Measurements from ENCODE around the gene SULT4A1. TPM values are rescaled to one million over a fixed set of nuclear protein-coding genes. Genes with fewer than 3 reads are reported as not detected.

Gene SULT4A1
- total and polyA plus RNA-seq, 2 of the 4 experiments (the other 2 are of a cell fraction), result 1.1 to 5.2 TPM

- H3K36me3 ChIP-seq (ENCODE audit: control insufficient read depth, insufficient read depth, low read length), result no peaks in the 10 kb centered on the region
- H2BK5ac ChIP-seq (ENCODE audit: low read depth, low read length, poor library complexity, severe bottlenecking), result no peak overlapping the region
- no peak overlapping the region for H3K18ac ChIP-seq (ENCODE audit: low read depth, low read length)
- H4K5ac ChIP-seq (ENCODE audit: low read depth, low read length), result no peak overlapping the region
- no peak overlapping the region for H3K9ac ChIP-seq (ENCODE audit: low read depth, low read length)
- H4K8ac ChIP-seq (ENCODE audit: low read depth in 2 of 2, low read length in 2 of 2), result no peak overlapping the region
- POLR2A ChIA-PET (ENCODE audit: unreplicated experiment), result no interaction called here
- dilution Hi-C loops (cut with HindIII; ENCODE audit: low sequenced_read_pairs, unreplicated experiment), result no loop called here
- no peak overlapping the region for H3K27ac ChIP-seq (ENCODE audit: insufficient read depth, low read length)
- no peak overlapping the region for H3K56ac ChIP-seq (ENCODE audit: extremely low read depth, insufficient read depth, low read length)
- H3K23ac ChIP-seq (ENCODE audit: low read depth, low read length), result no peak overlapping the region
- H2BK120ac ChIP-seq (ENCODE audit: low read depth, low read length), result no peak overlapping the region
- CTCF ChIA-PET, result interaction anchor here (0.6 to 0.9 kb wide), 2 partner anchors 9 to 52 kb away, joined by 4 read pairs; no protein-coding TSS in a partner anchor
- no peak overlapping the region for H2BK15ac ChIP-seq (ENCODE audit: low read depth, low read length)
- ATAC-seq (ENCODE audit: low read depth) (peak; percentile 99), DNase-seq (peak; percentile 73)
- intact Hi-C loops (cut with micrococcal nuclease), result no loop called here
- H3K79me1 ChIP-seq (ENCODE audit: low read depth in 1 of 2, low read length in 2 of 2), result no peaks in the 10 kb centered on the region
- H2BK20ac ChIP-seq (ENCODE audit: low read depth, low read length), result no peak overlapping the region
- TF ChIP-seq CHD1 (IDR thresholded peaks at IDR 0.05; ENCODE audit: low read depth, low read length) (no peak), CEBPB (IDR thresholded peaks at IDR 0.05; ENCODE audit: low read depth, low read length) (no peak), MXI1 (IDR thresholded peaks at IDR 0.05; ENCODE audit: borderline replicate concordance, low read depth, low read length) (no peak), SMC3 (IDR thresholded peaks at IDR 0.05; ENCODE audit: low read depth, low read length) (no peak), RCOR1 (IDR thresholded peaks at IDR 0.05; ENCODE audit: insufficient replicate concordance, low read length) (peak; percentile 50), RFX5 (IDR thresholded peaks at IDR 0.05; ENCODE audit: low read depth, low read length) (no peak), POLR2A (IDR thresholded peaks at IDR 0.05; ENCODE audit: low read depth, low read length) (no peak), NFE2L2 (IDR thresholded peaks at IDR 0.05; ENCODE audit: low read depth, low read length) (no peak), FOS (IDR thresholded peaks at IDR 0.05; ENCODE audit: low read depth, low read length) (no peak), MAFK (IDR thresholded peaks at IDR 0.05; ENCODE audit: low read depth, low read length) (peak; percentile 69), CTCF (conservative IDR thresholded peaks at IDR 0.05; ENCODE audit: low read depth, low read length) (no peak), MAZ (IDR thresholded peaks at IDR 0.05; ENCODE audit: borderline replicate concordance, low read depth, low read length) (no peak)
- TF ChIP-seq, protein P1, sequence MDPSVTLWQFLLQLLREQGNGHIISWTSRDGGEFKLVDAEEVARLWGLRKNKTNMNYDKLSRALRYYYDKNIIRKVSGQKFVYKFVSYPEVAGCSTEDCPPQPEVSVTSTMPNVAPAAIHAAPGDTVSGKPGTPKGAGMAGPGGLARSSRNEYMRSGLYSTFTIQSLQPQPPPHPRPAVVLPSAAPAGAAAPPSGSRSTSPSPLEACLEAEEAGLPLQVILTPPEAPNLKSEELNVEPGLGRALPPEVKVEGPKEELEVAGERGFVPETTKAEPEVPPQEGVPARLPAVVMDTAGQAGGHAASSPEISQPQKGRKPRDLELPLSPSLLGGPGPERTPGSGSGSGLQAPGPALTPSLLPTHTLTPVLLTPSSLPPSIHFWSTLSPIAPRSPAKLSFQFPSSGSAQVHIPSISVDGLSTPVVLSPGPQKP (IDR thresholded peaks at IDR 0.05; ENCODE audit: borderline replicate concordance, low read depth, low read length), result no peak
- TF ChIP-seq, protein P2, sequence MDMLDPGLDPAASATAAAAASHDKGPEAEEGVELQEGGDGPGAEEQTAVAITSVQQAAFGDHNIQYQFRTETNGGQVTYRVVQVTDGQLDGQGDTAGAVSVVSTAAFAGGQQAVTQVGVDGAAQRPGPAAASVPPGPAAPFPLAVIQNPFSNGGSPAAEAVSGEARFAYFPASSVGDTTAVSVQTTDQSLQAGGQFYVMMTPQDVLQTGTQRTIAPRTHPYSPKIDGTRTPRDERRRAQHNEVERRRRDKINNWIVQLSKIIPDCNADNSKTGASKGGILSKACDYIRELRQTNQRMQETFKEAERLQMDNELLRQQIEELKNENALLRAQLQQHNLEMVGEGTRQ (IDR thresholded peaks at IDR 0.05; ENCODE audit: low read depth, low read length), result no peak
- H3K4me3 ChIP-seq (ENCODE audit: insufficient read depth, low read depth, low read length), result no peak overlapping the region
- no peak overlapping the region for H4K91ac ChIP-seq (ENCODE audit: insufficient read depth, low read depth, low read length)
- H3K4me1 ChIP-seq (ENCODE audit: control insufficient read depth, insufficient read depth, low read length), result no peaks in the 10 kb centered on the region
- no peak overlapping the region for H3K4ac ChIP-seq (ENCODE audit: low read depth, low read length)
- H3K27me3 ChIP-seq (ENCODE audit: control insufficient read depth, insufficient read depth, low read length), result peaks cover 3% of the 10 kb centered on the region
- no peak overlapping the region for H3K4me2 ChIP-seq (ENCODE audit: low read depth, low read length)
- no peak overlapping the region for H2AK5ac ChIP-seq (ENCODE audit: low read depth, low read length)
- WGBS, 2 experiments (ENCODE audit: extremely low coverage in 2 of 2, insufficient read length in 1 of 2), result no CpG with 5 or more reads among the region's 11 CpGs
- H3K14ac ChIP-seq (replicated peaks; ENCODE audit: low read depth, low read length), result no peak overlapping the region
- in situ Hi-C loops (cut with MboI; ENCODE audit: low sequenced_read_pairs), result no loop called here
- no peaks in the 10 kb centered on the region for H4K20me1 ChIP-seq (ENCODE audit: insufficient read depth, low read length)
- H3K9me1 ChIP-seq (ENCODE audit: insufficient read depth, low read length), result no peaks in the 10 kb centered on the region
- H2AFZ ChIP-seq (replicated peaks; ENCODE audit: low read length, poor library complexity), result no peak overlapping the region
- H3K9me3 ChIP-seq (ENCODE audit: control insufficient read depth, insufficient read depth, low read length), result no peaks in the 10 kb centered on the region
- no TSS peak for BruUV-seq (replicated peaks)
- no peak overlapping the region for H2AK9ac ChIP-seq (replicated peaks; ENCODE audit: low read depth, low read length, poor library complexity)
Observed at GRCh38 chr22:43867839-43868635, 5.7 kb upstream of the SULT4A1 start.
